ENCODE measurements around the gene TAS2R16.
"Not testable (repeated sequence)": the region's sequence is repeated elsewhere in the genome, so short reads cannot be mapped to it uniquely, and the experiment has no call there.

TAS2R16 gene

GRCh38 chr7:122970740-122971725, 24.5 kb downstream of the TAS2R16 start:
- DNase-seq (ENCODE audit: low spot score): no peak
- no peak overlapping the region for H3K27ac ChIP-seq
- CTCF ChIA-PET: interaction anchor here (0.5 to 0.6 kb wide), 2 partner anchors 665 to 955 kb away, joined by 3 read pairs; no protein-coding TSS in a partner anchor

GRCh38 chr7:122968389-122968788, 27.1 kb downstream of the TAS2R16 start:
- no peak overlapping the region for H3K27ac ChIP-seq
- CTCF ChIA-PET: no interaction called here
- TF ChIP-seq, protein P1, sequence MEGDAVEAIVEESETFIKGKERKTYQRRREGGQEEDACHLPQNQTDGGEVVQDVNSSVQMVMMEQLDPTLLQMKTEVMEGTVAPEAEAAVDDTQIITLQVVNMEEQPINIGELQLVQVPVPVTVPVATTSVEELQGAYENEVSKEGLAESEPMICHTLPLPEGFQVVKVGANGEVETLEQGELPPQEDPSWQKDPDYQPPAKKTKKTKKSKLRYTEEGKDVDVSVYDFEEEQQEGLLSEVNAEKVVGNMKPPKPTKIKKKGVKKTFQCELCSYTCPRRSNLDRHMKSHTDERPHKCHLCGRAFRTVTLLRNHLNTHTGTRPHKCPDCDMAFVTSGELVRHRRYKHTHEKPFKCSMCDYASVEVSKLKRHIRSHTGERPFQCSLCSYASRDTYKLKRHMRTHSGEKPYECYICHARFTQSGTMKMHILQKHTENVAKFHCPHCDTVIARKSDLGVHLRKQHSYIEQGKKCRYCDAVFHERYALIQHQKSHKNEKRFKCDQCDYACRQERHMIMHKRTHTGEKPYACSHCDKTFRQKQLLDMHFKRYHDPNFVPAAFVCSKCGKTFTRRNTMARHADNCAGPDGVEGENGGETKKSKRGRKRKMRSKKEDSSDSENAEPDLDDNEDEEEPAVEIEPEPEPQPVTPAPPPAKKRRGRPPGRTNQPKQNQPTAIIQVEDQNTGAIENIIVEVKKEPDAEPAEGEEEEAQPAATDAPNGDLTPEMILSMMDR (conservative IDR thresholded peaks at IDR 0.05; ENCODE audit: low read depth): no peak
- POLR2A ChIA-PET (ENCODE audit: low non-redundant PET): no interaction called here
- no peak for DNase-seq (ENCODE audit: low spot score)

More at GRCh38 chr7:122970740-122971725, 24.5 kb downstream of the TAS2R16 start:
- TF ChIP-seq, protein P1 (conservative IDR thresholded peaks at IDR 0.05; ENCODE audit: low read depth): no peak
- POLR2A ChIA-PET (ENCODE audit: low non-redundant PET): no interaction called here

- ChIA-PET POLR2A (ENCODE audit: low non-redundant PET) (no interaction called here), CTCF (no interaction called here)
- DNase-seq (ENCODE audit: low spot score): no peak
- no peak overlapping the region for H3K27ac ChIP-seq
- TF ChIP-seq, protein P1 (conservative IDR thresholded peaks at IDR 0.05; ENCODE audit: low read depth): no peak
Observed at GRCh38 chr7:122965306-122965705, 30.2 kb downstream of the TAS2R16 start.

DNA sequence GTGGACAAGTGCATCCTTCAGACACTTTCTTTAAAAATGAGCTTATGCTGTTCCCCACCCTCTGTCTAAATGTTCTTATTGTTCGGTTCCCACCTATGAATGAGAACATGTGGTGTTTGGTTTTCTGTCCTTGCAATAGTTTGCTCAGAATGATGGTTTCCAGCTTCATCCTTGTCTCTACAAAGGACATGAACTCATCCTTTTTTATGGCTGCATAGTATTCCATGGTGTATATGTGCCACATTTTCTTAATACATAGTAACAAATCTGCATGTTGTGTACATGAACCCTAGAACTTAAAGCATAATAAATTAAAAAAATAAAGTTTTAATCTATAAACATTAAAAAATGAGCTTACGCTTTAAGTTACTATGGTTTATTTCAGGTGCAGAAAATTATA, 41.8 kb downstream of the TAS2R16 start:
- DNase-seq (ENCODE audit: low spot score); H3K27ac ChIP-seq; POLR2A ChIA-PET (ENCODE audit: low non-redundant PET); CTCF ChIA-PET: not testable (repeated sequence)

- ChIA-PET POLR2A (ENCODE audit: low non-redundant PET) (no interaction called here), CTCF (no interaction called here)
- H3K27ac ChIP-seq: no peak overlapping the region
- DNase-seq (ENCODE audit: low spot score): no peak
- TF ChIP-seq, protein P1 (conservative IDR thresholded peaks at IDR 0.05; ENCODE audit: low read depth): no peak
Observed at GRCh38 chr7:122951006-122951405, 44.5 kb downstream of the TAS2R16 start.

GRCh38 chr7:122949186-122949585, 46.3 kb downstream of the TAS2R16 start:
- ChIA-PET POLR2A (ENCODE audit: low non-redundant PET) (no interaction called here), CTCF (no interaction called here)
- no peak overlapping the region for H3K27ac ChIP-seq
- TF ChIP-seq, protein P1 (conservative IDR thresholded peaks at IDR 0.05; ENCODE audit: low read depth): no peak
- DNase-seq (ENCODE audit: low spot score): no peak
